ENCODE measurements around the gene DTNA. TPM values are rescaled to one million over a fixed set of nuclear protein-coding genes. Genes with fewer than 3 reads are reported as not detected.

DTNA gene
- total RNA-seq, 1 donor from 2014 or later = 21.8 TPM

GRCh38 chr18:34880403-34880802 is 170.3 kb downstream of the DTNA start:
- ATAC-seq = no peak
- H3K4me3 ChIP-seq = no peak overlapping the region
- no peaks in the 10 kb centered on the region for H3K9me3 ChIP-seq
- no peak for DNase-seq
- TF ChIP-seq CTCF (IDR thresholded peaks at IDR 0.05) = no peak
- H3K36me3 ChIP-seq = peaks cover 5% of the 10 kb centered on the region
- H3K4me1 ChIP-seq = no peaks in the 10 kb centered on the region
- H3K27me3 ChIP-seq = no peaks in the 10 kb centered on the region
- intact Hi-C loops (cut with DNase I) = no loop called here
- no peak overlapping the region for H3K27ac ChIP-seq

GRCh38 chr18:34880882-34881834 is 171.1 kb downstream of the DTNA start:
- DNase-seq (no peak), ATAC-seq (no peak)
- TF ChIP-seq CTCF (IDR thresholded peaks at IDR 0.05) = no peak
- H3K27ac ChIP-seq = no peak overlapping the region
- peaks cover 5% of the 10 kb centered on the region for H3K36me3 ChIP-seq
- no peaks in the 10 kb centered on the region for H3K9me3 ChIP-seq
- no peaks in the 10 kb centered on the region for H3K27me3 ChIP-seq
- no peaks in the 10 kb centered on the region for H3K4me1 ChIP-seq
- intact Hi-C loops (cut with DNase I) = no loop called here
- H3K4me3 ChIP-seq = no peak overlapping the region

GRCh38 chr18:34884436-34884835 is 174.3 kb downstream of the DTNA start:
- Histone ChIP-seq H3K27ac (no peak overlapping the region), H3K36me3 (no peaks in the 10 kb centered on the region), H3K9me3 (no peaks in the 10 kb centered on the region), H3K4me3 (no peak overlapping the region), H3K4me1 (no peaks in the 10 kb centered on the region), H3K27me3 (no peaks in the 10 kb centered on the region)
- TF ChIP-seq CTCF (IDR thresholded peaks at IDR 0.05) = no peak
- intact Hi-C loops (cut with DNase I) = no loop called here
- no peak for DNase-seq
- ATAC-seq = no peak

GRCh38 chr18:34886177-34886576 is 176.1 kb downstream of the DTNA start:
- Histone ChIP-seq H3K27me3 (no peaks in the 10 kb centered on the region), H3K9me3 (no peaks in the 10 kb centered on the region), H3K4me1 (no peaks in the 10 kb centered on the region), H3K36me3 (no peaks in the 10 kb centered on the region), H3K4me3 (no peak overlapping the region), H3K27ac (no peak overlapping the region)
- ATAC-seq (no peak), DNase-seq (no peak)
- no peak for TF ChIP-seq CTCF (IDR thresholded peaks at IDR 0.05)
- intact Hi-C loops (cut with DNase I) = no loop called here

- Histone ChIP-seq H3K4me1 (no peaks in the 10 kb centered on the region), H3K9me3 (peaks cover under 1% of the 10 kb centered on the region), H3K27me3 (no peaks in the 10 kb centered on the region), H3K27ac (no peak overlapping the region), H3K4me3 (no peak overlapping the region), H3K36me3 (no peaks in the 10 kb centered on the region)
- ATAC-seq (no peak), DNase-seq (no peak)
- intact Hi-C loops (cut with DNase I) = no loop called here
- TF ChIP-seq CTCF (IDR thresholded peaks at IDR 0.05) = no peak
Observed at GRCh38 chr18:34887881-34888580, 177.9 kb downstream of the DTNA start.

Measured in upper lobe of right lung (tissue), 1 donor.